H1 (cell line): ENCODE results near the gene NSUN6. TPM values are rescaled to one million over a fixed set of nuclear protein-coding genes. Genes with fewer than 3 reads are reported as not detected.

Experiments
- CTCF ChIA-PET: fragments of 300-600 bp; sonication (Branson Sonifier 250); formaldehyde crosslinking; loops from one replicate; lab custom pipeline; 2021; ENCODE audit not compliant: partially characterized antibody; lab: Charles Lee
- POLR2A ChIA-PET: fragments of 300-600 bp; sonication (Branson Sonifier 250); formaldehyde crosslinking; loops from one replicate; lab custom pipeline; 2021; ENCODE audit warnings: inconsistent platforms; ENCODE audit not compliant: partially characterized antibody; lab: Charles Lee
- DNase-seq, 2 experiments: peaks; one replicate each; pipeline versions ENCODE4 v3.0.0 to v3.0.0-alpha.2; 2010 to 2022; ENCODE audit warnings: low spot score in 2 of 2, low read depth in 1 of 2, mixed read lengths in 1 of 2
- FAIRE-seq: peaks from 2 replicates; lab custom pipeline; 2011; peaks lifted over from hg19 to GRCh38; lab: Jason Lieb, UNC
- H2AFZ ChIP-seq: 2 replicates; pipeline ENCODE4 v1.8.1; 2012; ENCODE audit warnings: low read length, inconsistent platforms
- H2AK5ac ChIP-seq: 2 replicates; pipeline ENCODE4 v1.6.1; 2013; ENCODE audit warnings: low read depth, low read length
- H2BK120ac ChIP-seq: replicated peaks from 2 replicates; pipeline ENCODE3; 2013; ENCODE audit warnings: low read depth, low read length, inconsistent platforms
- H2BK12ac ChIP-seq: 2 replicates; pipeline ENCODE4 v1.6.1; 2013; ENCODE audit warnings: low read depth, low read length
- H2BK15ac ChIP-seq: 2 replicates; pipeline ENCODE4 v1.6.1; 2013; ENCODE audit warnings: low read length
- H2BK20ac ChIP-seq: 2 replicates; pipeline ENCODE4 v1.6.1; 2013; ENCODE audit warnings: low read length
- H2BK5ac ChIP-seq: 2 replicates; pipeline ENCODE4 v1.6.1; 2013; ENCODE audit warnings: low read depth, low read length
- H3K14ac ChIP-seq: 2 replicates; pipeline ENCODE4 v1.6.1; 2013; ENCODE audit warnings: inconsistent platforms; ENCODE audit not compliant: insufficient read length
- H3K18ac ChIP-seq: 2 replicates; pipeline ENCODE4 v1.6.1; 2013; ENCODE audit warnings: low read length; ENCODE audit errors: extremely low read depth
- H3K23ac ChIP-seq: 2 replicates; pipeline ENCODE4 v1.6.1; 2013; ENCODE audit warnings: inconsistent platforms; ENCODE audit not compliant: insufficient read length
- H3K23me2 ChIP-seq: 2 replicates; pipeline ENCODE4 v1.6.1; 2013; ENCODE audit warnings: low read depth, low read length
- H3K27ac ChIP-seq: 2 replicates; pipeline ENCODE4 v1.6.1; 2011; ENCODE audit warnings: low read depth, low read length, inconsistent platforms
- H3K27me3 ChIP-seq, 4 experiments: replicated peaks in 1 of 4; 1 replicate in 1 of 4; 2 replicates in 3 of 4; pipeline versions ENCODE4 v1.6.1 to v1.8.1; 2011 to 2013; ENCODE audit warnings: low read length in 3 of 4, mild to moderate bottlenecking in 3 of 4, inconsistent platforms in 2 of 4, mixed read lengths in 2 of 4, moderate library complexity in 1 of 4; ENCODE audit not compliant: control insufficient read depth in 3 of 4, insufficient read depth in 3 of 4; ENCODE audit errors: extremely low read depth in 1 of 4
- H3K36me3 ChIP-seq, 4 experiments: 2 replicates each; pipeline versions ENCODE4 v1.6.1 to v1.8.1; 2011 to 2013; ENCODE audit warnings: mild to moderate bottlenecking in 4 of 4, low read length in 3 of 4, moderate library complexity in 2 of 4, control low read depth in 1 of 4, inconsistent platforms in 1 of 4; ENCODE audit not compliant: insufficient read depth in 4 of 4, control insufficient read depth in 2 of 4
- H3K4ac ChIP-seq: replicated peaks from 2 replicates; pipeline ENCODE3; 2013; ENCODE audit warnings: low read length, low read depth, mixed read lengths, inconsistent platforms; ENCODE audit not compliant: insufficient read length
- H3K4me1 ChIP-seq, 4 experiments: replicated peaks in 1 of 4; 1 replicate in 1 of 4; 2 replicates in 3 of 4; pipeline versions ENCODE4 v1.6.1 to v1.8.1; 2011 to 2013; ENCODE audit warnings: low read length in 3 of 4, inconsistent platforms in 2 of 4, mixed read lengths in 1 of 4; ENCODE audit not compliant: insufficient read depth in 4 of 4, control insufficient read depth in 3 of 4
- H3K4me2 ChIP-seq, 2 experiments: 2 replicates each; pipeline versions ENCODE4 v1.6.1 to v1.8.1; 2011 to 2013; ENCODE audit warnings: low read depth in 2 of 2, low read length in 2 of 2, control low read depth in 1 of 2, inconsistent platforms in 1 of 2, mild to moderate bottlenecking in 1 of 2; ENCODE audit not compliant: insufficient read depth in 1 of 2
- H3K4me3 ChIP-seq, 4 experiments: fragments of 200-600, 300-600 bp in 1 of 4; sonication (generic), shearing (Covaris generic), sonication (Bioruptor Twin) in 1 of 4; 2 replicates each; pipeline versions ENCODE4 v1.5.1 to v1.8.1; 2011 to 2016; ENCODE audit warnings: low read length in 4 of 4, low read depth in 3 of 4, control low read depth in 2 of 4, inconsistent platforms in 2 of 4, mild to moderate bottlenecking in 2 of 4, mixed read lengths in 1 of 4, moderate library complexity in 1 of 4; ENCODE audit not compliant: insufficient read depth in 2 of 4; ENCODE audit errors: extremely low read depth in 1 of 4
- H3K56ac ChIP-seq: replicated peaks from 2 replicates; pipeline ENCODE3; 2013; ENCODE audit warnings: low read depth, mild to moderate bottlenecking, mixed read lengths, low read length, inconsistent platforms; ENCODE audit not compliant: insufficient read length
- H3K79me1 ChIP-seq: 2 replicates; pipeline ENCODE4 v1.6.1; 2013; ENCODE audit warnings: low read depth, low read length, control low read depth
- H3K79me2 ChIP-seq, 2 experiments: 2 replicates each; pipeline versions ENCODE4 v1.6.1 to v1.8.1; 2012 to 2013; ENCODE audit warnings: low read length in 2 of 2, mild to moderate bottlenecking in 2 of 2, inconsistent platforms in 1 of 2; ENCODE audit not compliant: insufficient read depth in 2 of 2, control insufficient read depth in 1 of 2
- H3K9ac ChIP-seq, 4 experiments: replicated peaks in 1 of 4; 1 replicate in 1 of 4; 2 replicates in 3 of 4; pipeline versions ENCODE4 v1.6.1 to v1.8.1; 2011 to 2013; ENCODE audit warnings: low read depth in 3 of 4, low read length in 3 of 4, control low read depth in 2 of 4, mild to moderate bottlenecking in 2 of 4, moderate library complexity in 2 of 4, inconsistent platforms in 1 of 4; ENCODE audit errors: extremely low read depth in 1 of 4
- H3K9me3 ChIP-seq, 2 experiments: 2 replicates each; pipeline versions ENCODE4 v1.6.1 to v1.8.1; 2012 to 2013; ENCODE audit warnings: mild to moderate bottlenecking in 2 of 2, moderate library complexity in 2 of 2, control low read depth in 1 of 2, inconsistent platforms in 1 of 2, low read depth in 1 of 2, low read length in 1 of 2, mixed read lengths in 1 of 2; ENCODE audit not compliant: insufficient read depth in 2 of 2
- H4K20me1 ChIP-seq, 2 experiments: replicated peaks in 1 of 2; 2 replicates each; pipeline versions ENCODE3 to v1.8.1; 2011 to 2013; ENCODE audit warnings: inconsistent platforms in 2 of 2, low read length in 2 of 2, mild to moderate bottlenecking in 1 of 2; ENCODE audit not compliant: insufficient read depth in 2 of 2, control insufficient read depth in 1 of 2
- H4K5ac ChIP-seq: 2 replicates; pipeline ENCODE4 v1.6.1; 2013; ENCODE audit warnings: low read length, low read depth, mixed read lengths, inconsistent platforms; ENCODE audit not compliant: insufficient read length
- H4K8ac ChIP-seq: 2 replicates; pipeline ENCODE4 v1.8.0; 2013; ENCODE audit warnings: mild to moderate bottlenecking, moderate library complexity, low read length, inconsistent platforms; ENCODE audit not compliant: insufficient read depth; ENCODE audit errors: extremely low read depth
- H4K91ac ChIP-seq: replicated peaks from 2 replicates; pipeline ENCODE3; 2013; ENCODE audit warnings: low read length, mixed read lengths, inconsistent platforms; ENCODE audit not compliant: insufficient read length
- BCL11A ChIP-seq, 2 experiments: IDR thresholded peaks; one replicate each; pipeline ENCODE4 v1.6.1; 2011; ENCODE audit warnings: low read depth in 2 of 2, low read length in 2 of 2, mild to moderate bottlenecking in 2 of 2
- PHF8 ChIP-seq: fragments of 200-600 bp; sonication (generic); conservative IDR thresholded peaks from 2 replicates; pipeline ENCODE4 v1.7.1; 2012; ENCODE audit warnings: low read depth, mild to moderate bottlenecking, inconsistent platforms, low read length, moderate library complexity
- WGBS, 2 experiments: shearing (Covaris generic) in 1 of 2; methylation state at CpG; one replicate each; pipeline versions ENCODE4 v1.1.6 to v1.1.7; 2013 to 2015; ENCODE audit warnings: low lambda C conversion rate in 2 of 2, mixed read lengths in 2 of 2, inconsistent platforms in 1 of 2, low coverage in 1 of 2, missing lambda C conversion rate in 1 of 2; ENCODE audit not compliant: insufficient replicate concordance in 2 of 2, insufficient coverage in 1 of 2, insufficient read length in 1 of 2; ENCODE audit errors: extremely low coverage in 1 of 2, missing lambda C conversion rate in 1 of 2; 5-methylcytosine and 5-hydroxymethylcytosine counted together
- polyA plus RNA-seq, 7 experiments: library from polyadenylated mRNA; depleted of rRNA in 3 of 7; stranded (reverse) in 5 of 7; unstranded in 2 of 7; fragments of >200 nt in 5 of 7; fragments of 200-250 nt in 2 of 7; gene quantifications; 1 replicate in 5 of 7; 2 replicates in 1 of 7; 4 replicates in 1 of 7; pipeline versions ENCODE4 v1.2.1 to v1.2.3, GENCODE V29; 2011 to 2013; ENCODE audit warnings: missing spikeins in 2 of 7, mixed read lengths in 2 of 7
- total RNA-seq: library from RNA; stranded (reverse); fragmentation: NEBNext Ultra II Directional; extraction: Animal tissue kit (Norgen Biotek cat#: 25700); gene quantifications from 2 replicates; pipeline ENCODE4 v1.2.1, GENCODE V29; 2021

Gene NSUN6
- total and polyA plus RNA-seq, 2 of the 8 experiments (the other 6 are each of a cell fraction or from before 2014, with no cell fraction given) = 5.9 to 14.4 TPM

DNA sequence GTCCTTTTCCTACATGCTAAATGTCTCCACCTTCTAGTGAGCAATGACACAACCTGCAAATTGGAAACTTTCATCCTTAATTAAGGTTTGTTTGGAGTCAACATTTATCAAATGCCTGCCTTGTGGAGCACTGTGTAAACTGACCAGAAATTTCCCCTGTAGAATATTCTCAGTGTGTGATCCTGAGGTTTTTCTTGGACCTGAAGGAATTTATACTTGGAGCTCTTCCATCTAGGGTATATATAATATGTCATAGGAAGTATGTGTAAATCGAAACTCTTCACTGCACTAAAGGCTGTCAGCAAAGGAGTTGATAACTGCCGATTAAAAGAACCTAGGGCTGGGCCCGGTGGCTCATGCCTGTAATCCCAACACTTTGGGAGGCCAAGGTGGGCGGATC, 152.4 kb downstream of the NSUN6 start:
- Histone ChIP-seq H2BK5ac (no peak overlapping the region), H2BK120ac (no peak overlapping the region), H3K79me2 (no peaks in the 10 kb centered on the region), H3K4me3 (no peak overlapping the region), H3K14ac (no peak overlapping the region), H3K4me1 (peaks cover 0 to 5% (median 1%) of the 10 kb centered on the region in 4 experiments; a peak in 2 of 7 replicates), H4K5ac (peak overlapping the region; percentile 33), H4K20me1 (no peaks in the 10 kb centered on the region), H2BK20ac (no peak overlapping the region), H3K18ac (no peak overlapping the region), H4K8ac (no peak overlapping the region), H2BK12ac (no peak overlapping the region), H3K79me1 (no peaks in the 10 kb centered on the region), H3K27me3 (no peaks in the 10 kb centered on the region), H3K4ac (no peak overlapping the region), H3K4me2 (no peak overlapping the region), H2AFZ (no peak overlapping the region), H3K23ac (no peak overlapping the region), H2AK5ac (no peak overlapping the region), H2BK15ac (no peak overlapping the region), H3K23me2 (no peaks in the 10 kb centered on the region), H4K91ac (no peak overlapping the region), H3K27ac (no peak overlapping the region), H3K9ac (no peak overlapping the region), H3K56ac (no peak overlapping the region), H3K36me3 (no peaks in the 10 kb centered on the region), H3K9me3 (no peaks in the 10 kb centered on the region)
- POLR2A ChIA-PET = interaction anchor here (0.6 kb wide), 1 partner anchor 223 kb away, joined by 3 read pairs; no protein-coding TSS in a partner anchor
- CTCF ChIA-PET = no interaction called here
- FAIRE-seq = no peak
- no peak for DNase-seq
- WGBS, 2 experiments = 93% methylated on average over 4 of the region's 4 CpGs; no CpG with 5 or more reads in 1 of the 2 experiments
- TF ChIP-seq PHF8 (no peak), BCL11A (IDR thresholded peaks at IDR 0.05; ENCODE audit: low read depth in 2 of 2, low read length in 2 of 2) (no peak)
